Transverse colon (tissue), 4 donors: ENCODE measurements around the gene ZDHHC14. TPM values are rescaled to one million over a fixed set of nuclear protein-coding genes. Genes with fewer than 3 reads are reported as not detected.

Experiments
- DNase-seq: peaks from one replicate; pipeline ENCODE4 v3.0.0-alpha.2; 2019
- H3K27ac ChIP-seq, 4 donors: fragments of 200-600 bp; sonication (generic); 2 replicates each; pipeline ENCODE4 v1.5.1; 2016 to 2018; ENCODE audit warnings: inconsistent platforms in 4 of 4
- H3K27me3 ChIP-seq: fragments of 200-600 bp; sonication (generic); 2 replicates; pipeline ENCODE4 v1.5.1; 2017; ENCODE audit warnings: inconsistent platforms
- H3K36me3 ChIP-seq, 4 donors: fragments of 200-600 bp; sonication (generic); 2 replicates each; pipeline ENCODE4 v1.5.1; 2017 to 2019; ENCODE audit warnings: inconsistent platforms in 4 of 4
- H3K4me1 ChIP-seq, 4 donors: fragments of 200-600 bp; sonication (generic); 2 replicates each; pipeline ENCODE4 v1.5.1; 2017 to 2020; ENCODE audit warnings: inconsistent platforms in 4 of 4
- H3K4me3 ChIP-seq, 4 donors: fragments of 200-600 bp; sonication (generic); 1 replicate in 1 of 4; 2 replicates in 3 of 4; pipeline versions ENCODE4 v1.5.1 to v1.6.1; 2017 to 2019; ENCODE audit warnings: inconsistent platforms in 4 of 4
- H3K9me3 ChIP-seq, 2 donors: fragments of 200-600 bp; sonication (generic); 2 replicates each; pipeline ENCODE4 v1.5.1; 2017 to 2019; ENCODE audit warnings: inconsistent platforms in 2 of 2
- EP300 ChIP-seq: sonication (generic); formaldehyde crosslinking; IDR thresholded peaks from one replicate; pipeline ENCODE4 v1.6.1; 2017; ENCODE audit warnings: antibody characterized with exemption, low read depth
- POLR2A ChIP-seq: fragments of 450-650 bp; IDR thresholded peaks from one replicate; pipeline ENCODE4 v1.6.1; 2016; ENCODE audit warnings: antibody characterized with exemption, mild to moderate bottlenecking, moderate library complexity
- POLR2AphosphoS5 ChIP-seq, 3 donors: sonication (generic); formaldehyde crosslinking; IDR thresholded peaks; one replicate each; pipeline ENCODE4 v1.6.1; 2016; ENCODE audit warnings: antibody characterized with exemption in 3 of 3
- WGBS, 2 donors: methylation state at CpG; one replicate each; pipeline ENCODE4 v1.1.5; 2018; ENCODE audit warnings: low coverage in 1 of 2; 5-methylcytosine and 5-hydroxymethylcytosine counted together
- in situ Hi-C, 4 donors: fragments of 200-750 bp; cut with MboI; loops; one replicate each; pipeline versions ENCODE4 v1.15.0 to v1.15.1; 2017; ENCODE audit warnings: low sequenced_read_pairs in 3 of 4, low pct_ligation_motif_present in 1 of 4, low pct_unique_long_range_greater_than_20kb in 1 of 4
- intact Hi-C: fragments of 100-400 bp; cut with DNase I; formaldehyde crosslinking; loops from one replicate; pipeline ENCODE4 v1.15.1; 2023; ENCODE audit warnings: low total_unique reads
- total RNA-seq, 4 donors: library from RNA; depleted of rRNA; stranded (reverse); fragments of >200 nt; gene quantifications; one replicate each; pipeline ENCODE4 v1.1.0, GENCODE V29; 2016
- TF ChIP-seq, protein P1 (sequence below), 5 experiments: fragments of 200-600 bp in 3 of 5; fragments of 450-650 bp in 2 of 5; sonication (generic) in 3 of 5; IDR thresholded peaks; 1 replicate in 2 of 5; 2 replicates in 3 of 5; pipeline ENCODE4 v1.5.1; 2016 to 2017; ENCODE audit warnings: antibody characterized with exemption in 5 of 5, inconsistent platforms in 3 of 5, mild to moderate bottlenecking in 2 of 5, moderate library complexity in 1 of 5

ZDHHC14 gene
- total RNA-seq, 4 donors from 2014 or later: 10.2 to 16.5 (median 12.5) TPM

DNA sequence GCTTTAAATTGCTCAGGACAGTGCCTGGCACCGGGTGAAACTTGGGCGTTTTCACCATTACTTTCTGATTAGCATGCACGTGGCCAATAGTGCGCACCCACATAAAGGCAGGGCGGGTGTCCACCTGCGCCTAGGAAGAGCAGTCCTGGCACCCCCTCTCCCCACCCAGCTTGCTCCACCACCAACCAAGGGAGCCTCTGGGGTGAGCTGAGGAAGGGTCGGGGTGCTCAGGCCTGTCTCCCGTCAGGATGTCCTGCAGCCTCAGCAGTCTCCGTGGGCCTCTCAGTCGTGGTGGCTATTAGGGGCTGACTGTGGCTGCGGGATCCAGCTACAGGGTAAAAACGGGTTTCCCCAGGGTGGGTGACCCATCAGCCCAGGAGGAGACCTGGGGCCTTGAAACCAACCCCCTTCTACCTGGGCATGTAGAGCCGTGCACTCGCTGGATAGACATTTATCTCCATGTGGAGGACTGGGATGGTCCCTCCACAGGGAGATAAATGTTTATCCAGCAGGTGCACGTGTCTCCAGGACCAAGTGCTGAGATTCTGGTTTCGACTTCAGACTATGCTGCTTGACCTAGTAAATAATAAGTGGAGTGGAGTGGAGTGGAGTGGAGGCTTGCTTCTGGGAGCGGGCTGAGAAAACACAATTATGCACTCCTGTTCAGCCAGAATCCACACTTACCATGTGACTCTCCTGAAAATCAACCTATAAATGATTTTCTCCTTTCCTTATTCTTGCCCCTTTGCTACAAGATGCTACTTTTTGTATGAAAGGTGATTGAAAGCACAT lies 91.1 kb downstream of the ZDHHC14 start:
- Histone ChIP-seq H3K4me3 (no peak overlapping the region), H3K27ac (no peak overlapping the region), H3K4me1 (no peaks in the 10 kb centered on the region), H3K36me3 (no peaks in the 10 kb centered on the region), H3K27me3 (no peaks in the 10 kb centered on the region), H3K9me3 (no peaks in the 10 kb centered on the region)
- TF ChIP-seq POLR2AphosphoS5 (IDR thresholded peaks at IDR 0.05) (no peak), EP300 (no peak), POLR2A (no peak)
- TF ChIP-seq, protein P1, sequence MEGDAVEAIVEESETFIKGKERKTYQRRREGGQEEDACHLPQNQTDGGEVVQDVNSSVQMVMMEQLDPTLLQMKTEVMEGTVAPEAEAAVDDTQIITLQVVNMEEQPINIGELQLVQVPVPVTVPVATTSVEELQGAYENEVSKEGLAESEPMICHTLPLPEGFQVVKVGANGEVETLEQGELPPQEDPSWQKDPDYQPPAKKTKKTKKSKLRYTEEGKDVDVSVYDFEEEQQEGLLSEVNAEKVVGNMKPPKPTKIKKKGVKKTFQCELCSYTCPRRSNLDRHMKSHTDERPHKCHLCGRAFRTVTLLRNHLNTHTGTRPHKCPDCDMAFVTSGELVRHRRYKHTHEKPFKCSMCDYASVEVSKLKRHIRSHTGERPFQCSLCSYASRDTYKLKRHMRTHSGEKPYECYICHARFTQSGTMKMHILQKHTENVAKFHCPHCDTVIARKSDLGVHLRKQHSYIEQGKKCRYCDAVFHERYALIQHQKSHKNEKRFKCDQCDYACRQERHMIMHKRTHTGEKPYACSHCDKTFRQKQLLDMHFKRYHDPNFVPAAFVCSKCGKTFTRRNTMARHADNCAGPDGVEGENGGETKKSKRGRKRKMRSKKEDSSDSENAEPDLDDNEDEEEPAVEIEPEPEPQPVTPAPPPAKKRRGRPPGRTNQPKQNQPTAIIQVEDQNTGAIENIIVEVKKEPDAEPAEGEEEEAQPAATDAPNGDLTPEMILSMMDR (IDR thresholded peaks at IDR 0.05): no peak
- DNase-seq: no peak
- intact Hi-C loops (no loop called here), in situ Hi-C loops (no loop called here)
- 94% methylated on average over 17 of the region's 17 CpGs; no CpG with 5 or more reads in 1 of the 2 donors for WGBS, 2 donors

DNA sequence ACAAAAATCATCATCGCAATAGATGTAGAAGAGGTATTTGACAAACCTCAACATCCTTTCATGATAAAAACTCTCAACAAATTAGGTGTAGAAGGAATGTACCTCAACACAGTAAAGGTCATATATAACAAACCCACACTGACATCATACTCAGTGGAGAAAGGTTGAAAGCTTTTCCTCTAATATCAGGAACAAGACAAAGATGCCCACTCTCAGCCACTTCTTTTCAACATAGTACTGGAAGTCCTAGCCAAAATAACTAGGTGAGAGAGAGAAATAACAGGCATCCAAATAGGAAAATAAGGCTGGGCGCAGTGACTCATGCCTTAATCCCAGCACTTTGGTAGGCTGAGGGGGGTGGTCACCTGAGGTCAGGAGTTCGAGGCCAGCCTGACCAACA lies 95.8 kb downstream of the ZDHHC14 start:
- in situ Hi-C loops: no loop called here
- no peaks in the 10 kb centered on the region for H3K27me3 ChIP-seq
- WGBS, 2 donors: 93 to 97% methylated on average over 3 of the region's 3 CpGs
- H3K27ac ChIP-seq: no peak overlapping the region
- no peak overlapping the region for H3K4me3 ChIP-seq
- intact Hi-C loops: no loop called here
- H3K4me1 ChIP-seq: no peaks in the 10 kb centered on the region
- no peak for DNase-seq
- no peaks in the 10 kb centered on the region for H3K36me3 ChIP-seq
- TF ChIP-seq POLR2AphosphoS5 (IDR thresholded peaks at IDR 0.05) (no peak), POLR2A (no peak), EP300 (no peak)
- TF ChIP-seq, protein P1 (IDR thresholded peaks at IDR 0.05): no peak
- H3K9me3 ChIP-seq: no peaks in the 10 kb centered on the region

DNA sequence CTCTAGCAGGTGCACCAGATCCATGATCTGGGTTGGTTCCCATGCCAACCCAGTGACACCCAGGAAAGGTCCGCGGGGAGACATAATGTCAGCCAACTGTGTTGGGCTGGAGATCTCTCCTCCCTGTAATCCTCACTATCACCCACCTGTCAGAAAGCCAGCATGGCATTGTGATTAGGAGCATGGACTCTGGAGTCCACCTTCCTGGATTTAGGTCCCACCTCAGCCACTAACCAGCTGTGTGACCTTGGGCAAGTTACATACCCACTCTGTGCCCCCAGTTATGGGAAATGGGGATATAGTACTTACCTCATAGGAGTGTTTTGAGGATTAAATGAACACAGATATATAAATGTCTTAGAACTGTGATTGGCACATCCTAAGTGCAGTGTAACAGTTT lies 97.9 kb downstream of the ZDHHC14 start:
- TF ChIP-seq EP300: no peak
- no peak for TF ChIP-seq POLR2AphosphoS5 (IDR thresholded peaks at IDR 0.05)
- TF ChIP-seq, protein P1 (IDR thresholded peaks at IDR 0.05): no peak
- Histone ChIP-seq H3K27me3 (no peaks in the 10 kb centered on the region), H3K27ac (no peak overlapping the region), H3K4me3 (no peak overlapping the region), H3K9me3 (no peaks in the 10 kb centered on the region), H3K36me3 (no peaks in the 10 kb centered on the region), H3K4me1 (no peaks in the 10 kb centered on the region)
- 97% methylated on average over 2 of the region's 2 CpGs; no CpG with 5 or more reads in 1 of the 2 donors for WGBS, 2 donors
- no peak for DNase-seq
- in situ Hi-C loops: no loop called here
- intact Hi-C loops: no loop called here

DNA sequence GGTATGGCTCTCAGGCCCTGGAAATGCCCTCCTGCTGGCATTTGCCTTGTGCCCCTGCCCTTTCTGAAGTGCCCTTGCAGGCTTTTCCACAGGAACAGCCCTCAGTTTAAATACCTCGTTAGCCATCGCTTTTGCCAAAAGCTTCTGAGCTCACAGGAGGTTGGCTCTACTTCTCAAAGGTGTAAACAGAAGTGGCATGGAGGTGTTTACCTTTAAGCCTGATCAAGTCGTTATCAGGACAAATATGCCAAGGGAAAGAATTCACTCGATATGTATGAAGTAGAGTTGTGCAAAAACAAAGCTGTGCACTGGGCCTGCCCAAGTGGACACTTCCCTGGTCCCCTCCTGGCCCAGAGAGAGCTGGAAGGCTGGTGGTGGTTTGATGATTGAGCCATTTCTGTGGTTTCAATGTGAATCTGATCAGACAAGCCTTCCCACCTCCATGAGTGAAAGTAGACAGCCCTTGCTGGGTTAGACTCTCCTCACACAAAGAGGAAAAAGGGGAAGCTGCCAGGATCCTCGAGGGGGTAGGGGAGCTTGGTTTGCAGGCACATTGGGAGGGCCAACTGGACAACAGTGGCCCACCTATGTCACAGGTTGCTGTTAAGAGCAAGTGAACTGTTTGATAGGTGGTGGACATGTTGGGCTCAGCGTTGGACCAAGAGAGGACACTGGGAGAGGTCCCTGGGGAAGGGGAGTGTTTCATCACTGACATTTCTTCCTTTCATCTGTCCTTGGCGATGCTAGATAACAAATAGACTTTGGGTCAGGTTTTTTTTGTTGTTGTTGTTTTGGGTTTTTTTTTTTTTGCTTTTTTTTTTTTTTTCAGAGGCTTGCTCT lies 98.7 kb downstream of the ZDHHC14 start:
- in situ Hi-C loops (no loop called here), intact Hi-C loops (no loop called here)
- H3K27ac ChIP-seq: no peak overlapping the region
- H3K36me3 ChIP-seq: no peaks in the 10 kb centered on the region
- no peaks in the 10 kb centered on the region for H3K4me1 ChIP-seq
- WGBS, 2 donors: 65 to 81% methylated on average over 4 to 7 of the region's 7 CpGs
- no peaks in the 10 kb centered on the region for H3K9me3 ChIP-seq
- no peak overlapping the region for H3K4me3 ChIP-seq
- H3K27me3 ChIP-seq: no peaks in the 10 kb centered on the region
- TF ChIP-seq EP300 (no peak), POLR2AphosphoS5 (IDR thresholded peaks at IDR 0.05) (no peak), POLR2A (no peak)
- TF ChIP-seq, protein P1 (IDR thresholded peaks at IDR 0.05): no peak
- no peak for DNase-seq
